ENCODE results near the gene FAM124B. TPM values are rescaled to one million over a fixed set of nuclear protein-coding genes. Genes with fewer than 3 reads are reported as not detected.

FAM124B gene
- total RNA-seq, 1 experiment from 2014 or later: 0.83 TPM

DNA sequence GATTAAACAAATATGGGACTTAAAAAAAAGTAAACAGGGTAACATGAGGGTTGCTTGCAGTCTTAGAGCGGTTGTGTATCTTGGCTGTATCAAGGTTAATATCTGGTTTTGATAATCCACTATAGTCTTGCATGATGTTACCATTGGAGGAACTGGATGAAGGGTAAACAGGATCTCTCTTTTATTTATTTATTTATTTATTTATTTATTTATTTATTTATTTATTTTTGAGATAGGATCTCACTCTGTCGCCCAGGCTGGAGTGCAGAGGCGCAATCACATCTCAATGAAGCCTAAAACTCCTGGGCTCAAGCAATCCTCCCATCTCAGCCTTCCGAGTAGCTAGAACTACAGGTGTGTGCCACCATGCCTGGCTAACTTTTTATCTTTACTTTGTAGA, 42.9 kb upstream of the FAM124B start:
- no peak overlapping the region for H3K18ac ChIP-seq (ENCODE audit: insufficient read length, low read depth, low read length)
- no peaks in the 10 kb centered on the region for H3K4me1 ChIP-seq (ENCODE audit: insufficient read depth, low read length)
- H3K23ac ChIP-seq (ENCODE audit: insufficient read length, low read depth, low read length): no peak overlapping the region
- no peaks in the 10 kb centered on the region for H3K27me3 Mint-ChIP-seq (ENCODE audit: low read depth)
- no peaks in the 10 kb centered on the region for H3K27me3 ChIP-seq (ENCODE audit: insufficient read depth, low read length)
- peaks cover 0 to 20% (median 0%) of the 10 kb centered on the region in 3 experiments; a peak in 2 of 7 replicates for H3K36me3 Mint-ChIP-seq (ENCODE audit: insufficient read depth in 1 of 3, low read depth in 3 of 3)
- H3K4me2 ChIP-seq (ENCODE audit: insufficient read depth, insufficient read length, low read length): no peak overlapping the region
- no peak overlapping the region for H2BK20ac ChIP-seq (ENCODE audit: low read depth, low read length, poor library complexity, severe bottlenecking)
- no peak overlapping the region for H3K14ac ChIP-seq (ENCODE audit: insufficient read depth, low read length)
- WGBS (ENCODE audit: extremely low coverage, insufficient read length, low lambda C conversion rate): no CpG with 5 or more reads among the region's 4 CpGs
- H4K91ac ChIP-seq (ENCODE audit: insufficient read length, low read depth, low read length): no peak overlapping the region
- no peak overlapping the region for H2BK5ac ChIP-seq (ENCODE audit: insufficient read length, low read length)
- H3K23me2 ChIP-seq (ENCODE audit: insufficient read length, low read depth, low read length, poor library complexity, severe bottlenecking): no peaks in the 10 kb centered on the region
- H3K79me2 ChIP-seq (ENCODE audit: insufficient read depth, low read length): no peaks in the 10 kb centered on the region
- H3K4me1 Mint-ChIP-seq: no peaks in the 10 kb centered on the region; a peak in 1 of 4 replicates
- H3K9ac ChIP-seq (ENCODE audit: extremely low read depth, insufficient read length, low read length): no peak overlapping the region
- H3K9me3 ChIP-seq (ENCODE audit: control insufficient read depth, low read depth, low read length): no peaks in the 10 kb centered on the region
- H3K9me3 Mint-ChIP-seq: peaks cover 8 to 11% of the 10 kb centered on the region in 2 experiments
- no peak overlapping the region for H3K56ac ChIP-seq (ENCODE audit: insufficient read length, low read depth, low read length)
- TF ChIP-seq CTCF (conservative IDR thresholded peaks at IDR 0.05): no peak
- H3K27ac Mint-ChIP-seq: no peak overlapping the region
- no peak for DNase-seq
- no peak overlapping the region for H3K4ac ChIP-seq (ENCODE audit: low read depth, low read length)
- H2BK15ac ChIP-seq (ENCODE audit: low read depth, low read length): no peak overlapping the region
- H2AK5ac ChIP-seq (ENCODE audit: insufficient read length, low read length): no peak overlapping the region
- H4K5ac ChIP-seq (ENCODE audit: insufficient read length, low read depth, low read length): no peak overlapping the region
- no peak overlapping the region for H2BK12ac ChIP-seq (ENCODE audit: insufficient read length, low read depth, low read length)
- H4K8ac ChIP-seq (replicated peaks; ENCODE audit: insufficient read length, low read depth, low read length): no peak overlapping the region
- no peak overlapping the region for H2BK120ac ChIP-seq (ENCODE audit: low read depth, low read length, poor library complexity, severe bottlenecking)
- no peak overlapping the region for H2AFZ ChIP-seq (ENCODE audit: low read length)
- no peak overlapping the region for H3T11ph ChIP-seq (ENCODE audit: low read length)
- no peak overlapping the region for H3K4me3 Mint-ChIP-seq
- H3K27ac ChIP-seq (ENCODE audit: insufficient read length, low read depth, low read length): no peak overlapping the region
- H3K79me1 ChIP-seq (ENCODE audit: insufficient read depth, low read depth, low read length, poor library complexity, severe bottlenecking): no peaks in the 10 kb centered on the region
- no peaks in the 10 kb centered on the region for H4K20me1 ChIP-seq (ENCODE audit: control insufficient read depth, insufficient read depth, insufficient read length)
